A549 (cell line): ENCODE results near the gene ATP2C2. TPM values are rescaled to one million over a fixed set of nuclear protein-coding genes. Genes with fewer than 3 reads are reported as not detected.

Source experiments
- ATAC-seq, 2 experiments: fragments of 200-7000 bp in 1 of 2; fragments of >200 bp in 1 of 2; cut with Nextera tagmentation in 1 of 2; cut with Tn5 transposase in 1 of 2; 3 replicates each; pipeline versions ENCODE4 v1.8.0 to v1.9.1; 2018 to 2020; ENCODE audit warnings: mild to moderate bottlenecking in 1 of 2, moderate library complexity in 1 of 2
- CTCF ChIA-PET: fragments of 300-600 bp; sonication (Branson Sonifier 250); formaldehyde crosslinking; extraction: SDS; loops from one replicate; lab custom pipeline; 2021; ENCODE audit warnings: antibody characterized with exemption, inconsistent platforms; lab: Yijun Ruan, JAX
- POLR2A ChIA-PET: fragments of 350-600 bp; formaldehyde crosslinking; extraction: SDS; loops from one replicate; lab custom pipeline; 2021; ENCODE audit warnings: antibody characterized with exemption, inconsistent platforms; lab: Yijun Ruan, JAX
- DNase-seq, 2 experiments: peaks; one replicate each; pipeline versions ENCODE4 v3.0.0 to v3.0.0-alpha.2; 2011 to 2016; ENCODE audit warnings: low read depth in 1 of 2, low spot score in 1 of 2
- FAIRE-seq: peaks from 2 replicates; lab custom pipeline; 2011; peaks lifted over from hg19 to GRCh38; lab: Jason Lieb, UNC
- H3K27ac ChIP-seq, 2 experiments: fragments of >200 bp; sonication (Bioruptor Twin); formaldehyde crosslinking; 3 replicates each; pipeline ENCODE4 v1.5.1; 2016 to 2017
- H3K4me1 ChIP-seq: fragments of >200 bp; sonication (Bioruptor Twin); formaldehyde crosslinking; 3 replicates; pipeline ENCODE4 v1.6.1; 2016
- H3K4me2 ChIP-seq: fragments of >200 bp; sonication (Bioruptor Twin); formaldehyde crosslinking; 3 replicates; pipeline ENCODE4 v1.6.1; 2016
- H3K4me3 ChIP-seq: fragments of >200 bp; sonication (Bioruptor Twin); formaldehyde crosslinking; 3 replicates; pipeline ENCODE4 v1.5.1; 2016
- H3K9me3 ChIP-seq: fragments of >200 bp; sonication (Bioruptor Twin); formaldehyde crosslinking; 3 replicates; pipeline ENCODE4 v1.6.1; 2016
- EHMT2 ChIP-seq: fragments of 200-600 bp; sonication (generic); IDR thresholded peaks from 2 replicates; pipeline ENCODE4 v1.6.1; 2016; ENCODE audit warnings: antibody characterized with exemption, low read depth, mild to moderate bottlenecking, moderate library complexity
- EP300 ChIP-seq, 2 experiments: fragments of >200 bp; sonication (Bioruptor Twin); formaldehyde crosslinking; IDR thresholded peaks; 2 replicates in 1 of 2; 3 replicates in 1 of 2; pipeline ENCODE4 v1.6.1; 2016 to 2017
- ESRRA ChIP-seq: fragments of 150-350 bp; IDR thresholded peaks from 2 replicates; pipeline ENCODE4 v1.6.1; 2014; ENCODE audit warnings: mild to moderate bottlenecking, low read length, borderline replicate concordance
- FOSB ChIP-seq: fragments of 250-450 bp; sonication (Bioruptor Pico); IDR thresholded peaks from 2 replicates; pipeline ENCODE4 v1.5.0; 2020; ENCODE audit warnings: mild to moderate bottlenecking, moderate library complexity
- HEYL ChIP-seq: fragments of 250-450 bp; sonication (Bioruptor Pico); IDR thresholded peaks from 2 replicates; pipeline ENCODE4 v1.8.0; 2021; ENCODE audit warnings: mild to moderate bottlenecking, moderate library complexity
- HOXB13 ChIP-seq: fragments of 250-450 bp; sonication (Bioruptor Pico); IDR thresholded peaks from 2 replicates; pipeline ENCODE4 v1.5.0; 2020; ENCODE audit warnings: low read depth, mild to moderate bottlenecking, moderate library complexity
- HOXB5 ChIP-seq: fragments of 250-450 bp; sonication (Bioruptor Pico); IDR thresholded peaks from 2 replicates; pipeline ENCODE4 v1.5.0; 2020; ENCODE audit warnings: mild to moderate bottlenecking, moderate library complexity
- JUNB ChIP-seq: fragments of >200 bp; sonication (Bioruptor Twin); formaldehyde crosslinking; IDR thresholded peaks from 2 replicates; pipeline ENCODE4 v1.6.1; 2016
- MYC ChIP-seq: IDR thresholded peaks from 2 replicates; pipeline ENCODE4 v1.6.1; 2012; ENCODE audit warnings: mild to moderate bottlenecking, inconsistent platforms, low read length, improper control_type of control experiment, borderline replicate concordance
- NFE2L2 ChIP-seq: fragments of 150-350 bp; conservative IDR thresholded peaks from 2 replicates; pipeline ENCODE4 v1.6.1; 2014; ENCODE audit warnings: low read length
- NR3C1 ChIP-seq: fragments of >200 bp; sonication (Bioruptor Twin); formaldehyde crosslinking; IDR thresholded peaks from 3 replicates; pipeline ENCODE4 v1.6.1; 2017
- POLR2A ChIP-seq: IDR thresholded peaks from 2 replicates; pipeline ENCODE4 v1.6.1; 2012; ENCODE audit warnings: mild to moderate bottlenecking, low read length
- POLR2AphosphoS2 ChIP-seq: conservative IDR thresholded peaks from 2 replicates; pipeline ENCODE4 v1.6.1; 2012; ENCODE audit warnings: low read length, improper control_type of control experiment, inconsistent platforms
- RAD21 ChIP-seq, 2 experiments: fragments of >200 bp in 1 of 2; sonication (Bioruptor Twin) in 1 of 2; formaldehyde crosslinking in 1 of 2; IDR thresholded peaks in 1 of 2; conservative IDR thresholded peaks in 1 of 2; 2 replicates in 1 of 2; 3 replicates in 1 of 2; pipeline ENCODE4 v1.6.1; 2012 to 2018; ENCODE audit warnings: inconsistent platforms in 1 of 2
- RCOR1 ChIP-seq: fragments of 150-350 bp; IDR thresholded peaks from 2 replicates; pipeline ENCODE4 v1.6.1; 2014; ENCODE audit warnings: antibody characterized with exemption, low read length, low read depth
- RNF2 ChIP-seq: fragments of 200-600 bp; sonication (generic); IDR thresholded peaks from 2 replicates; pipeline ENCODE4 v1.6.1; 2016; ENCODE audit warnings: low read depth, mild to moderate bottlenecking, antibody characterized with exemption, moderate library complexity, borderline replicate concordance
- TP53 ChIP-seq: fragments of 250-450 bp; sonication (Bioruptor Pico); IDR thresholded peaks from 2 replicates; pipeline ENCODE4 v1.5.0; 2021; ENCODE audit warnings: mild to moderate bottlenecking, moderate library complexity
- ZFP36 ChIP-seq: fragments of 450-650 bp; IDR thresholded peaks from 2 replicates; pipeline ENCODE4 v1.6.1; 2014; ENCODE audit warnings: borderline replicate concordance; ENCODE audit not compliant: partially characterized antibody
- WGBS: methylation state at CpG from one replicate; pipeline ENCODE4 v1.1.6; 2017; ENCODE audit errors: missing lambda C conversion rate; 5-methylcytosine and 5-hydroxymethylcytosine counted together
- polyA plus RNA-seq, 4 experiments: library from polyadenylated mRNA; depleted of rRNA in 3 of 4; stranded (reverse); fragments of >200 nt; fragmentation: RNase III in 1 of 4; extraction: RNeasy Plus Mini Kit Qiagen cat#74134 plus additional on column Dnase treatment in 1 of 4; gene quantifications; 2 replicates in 3 of 4; 3 replicates in 1 of 4; pipeline ENCODE4 v1.2.3, GENCODE V29; 2011 to 2017
- TF ChIP-seq, protein P1 (sequence below): IDR thresholded peaks from 2 replicates; pipeline ENCODE4 v1.6.1; 2012
- TF ChIP-seq, protein P2 (sequence below): fragments of 250-450 bp; sonication (Bioruptor Pico); IDR thresholded peaks from 2 replicates; pipeline ENCODE4 v1.5.0; 2020; ENCODE audit warnings: low read depth, mild to moderate bottlenecking, moderate library complexity
- TF ChIP-seq, protein P3 (sequence below): fragments of 150-350 bp; IDR thresholded peaks from 2 replicates; pipeline ENCODE4 v1.6.1; 2014; ENCODE audit warnings: low read depth, mild to moderate bottlenecking, low read length
- TF ChIP-seq, protein P4 (sequence below): IDR thresholded peaks from 2 replicates; pipeline ENCODE4 v1.6.1; 2012
- TF ChIP-seq, protein P5 (sequence below): IDR thresholded peaks from 2 replicates; pipeline ENCODE4 v1.6.1; 2012; ENCODE audit warnings: low read depth, borderline replicate concordance
- TF ChIP-seq, protein P6 (sequence below): fragments of >200 bp; sonication (Bioruptor Twin); formaldehyde crosslinking; IDR thresholded peaks from 2 replicates; pipeline ENCODE4 v1.6.1; 2016

Gene ATP2C2
- polyA plus RNA-seq, 2 of the 4 experiments (the other 2 are of a cell fraction): 0.14 to 0.17 TPM

DNA sequence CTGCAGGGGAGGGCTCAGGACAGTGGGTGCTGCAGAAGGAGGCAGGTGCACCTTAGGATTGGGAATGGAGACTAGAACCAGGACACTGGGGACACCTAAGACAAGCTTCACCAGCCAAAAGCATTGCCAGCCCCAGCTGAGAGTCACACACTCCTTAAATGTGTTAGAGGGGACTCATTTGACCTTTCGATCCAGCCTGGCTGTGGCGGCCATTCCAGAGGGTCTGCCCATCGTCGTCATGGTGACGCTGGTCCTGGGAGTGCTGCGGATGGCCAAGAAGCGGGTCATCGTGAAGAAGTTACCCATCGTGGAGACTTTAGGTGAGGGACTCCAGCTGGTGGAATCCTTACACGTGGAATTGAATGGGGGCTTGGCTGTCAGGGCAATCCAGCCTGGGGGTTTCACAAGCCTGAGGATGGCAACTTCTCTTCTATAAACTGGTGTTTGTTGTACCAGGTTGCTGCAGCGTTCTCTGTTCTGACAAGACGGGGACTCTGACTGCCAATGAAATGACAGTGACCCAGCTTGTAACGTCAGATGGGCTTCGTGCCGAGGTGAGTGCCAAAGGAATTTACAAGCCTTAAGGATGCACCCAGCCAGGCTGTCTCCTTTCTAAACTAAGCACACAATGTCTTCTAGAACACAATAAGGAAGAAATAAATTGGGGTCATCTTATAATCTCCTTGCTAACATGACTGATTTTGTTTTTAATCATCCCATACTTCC is 70.8 kb downstream of the ATP2C2 start:
- 68% methylated on average over 15 of the region's 15 CpGs for WGBS
- FAIRE-seq: no peak
- no peak; a peak in 1 of 6 replicates for ATAC-seq

DNA sequence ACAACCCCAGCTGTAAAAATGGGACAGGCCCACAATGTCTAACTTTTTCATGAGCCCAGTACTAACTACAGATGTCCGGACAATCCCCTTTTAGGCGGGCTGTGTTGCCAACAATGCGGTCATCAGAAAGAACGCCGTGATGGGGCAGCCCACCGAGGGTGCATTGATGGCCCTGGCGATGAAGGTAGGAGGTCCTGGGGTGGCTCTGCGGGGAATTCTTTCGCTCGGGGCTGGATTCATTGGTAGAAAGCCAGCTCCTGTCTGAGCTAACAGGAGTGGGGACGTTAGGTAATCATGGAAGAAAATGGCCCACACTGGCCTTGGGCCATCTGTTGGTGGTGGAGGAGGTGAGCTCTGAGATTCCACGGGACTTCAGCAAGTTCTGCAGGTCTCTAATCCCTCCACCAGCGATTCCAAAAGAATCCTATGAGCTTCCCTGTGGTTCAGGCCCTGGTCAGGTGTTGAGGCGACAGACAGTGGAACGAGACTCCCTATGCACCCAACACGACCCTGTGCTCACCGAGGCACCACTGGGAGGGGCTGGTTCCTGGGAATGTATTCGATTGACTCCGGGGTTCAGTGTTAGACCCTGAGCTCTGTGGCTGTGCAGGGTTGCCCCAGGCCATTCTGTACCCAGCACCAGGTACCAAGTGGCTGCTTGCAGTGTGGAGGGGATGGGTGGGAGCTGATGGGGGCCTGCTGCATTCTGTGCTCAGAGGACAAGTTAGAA is 74.2 kb downstream of the ATP2C2 start:
- WGBS: 81% methylated on average over 18 of the region's 19 CpGs
- no peak for DNase-seq
- FAIRE-seq: no peak
- CTCF ChIA-PET: interaction anchor here (0.7 to 1.2 kb wide), 5 partner anchors 11 to 258 kb away, joined by 3 read pairs; no protein-coding TSS in a partner anchor
- Histone ChIP-seq H3K4me3 (no peak overlapping the region), H3K4me1 (peaks cover 3% of the 10 kb centered on the region; the same call in 2 of the 3 replicates), H3K9me3 (no peaks in the 10 kb centered on the region), H3K27ac (no peak overlapping the region), H3K4me2 (no peak overlapping the region)
- POLR2A ChIA-PET: no interaction called here
- no peak; a peak in 1 of 6 replicates for ATAC-seq
- TF ChIP-seq NR3C1 (no peak), RAD21 (conservative IDR thresholded peaks at IDR 0.05 in 1 of 2, IDR thresholded peaks at IDR 0.05 in 1 of 2) (no peak), NFE2L2 (no peak), HOXB13 (CRISPR knock-in tag) (no peak), TP53 (CRISPR knock-in tag) (no peak), FOSB (CRISPR knock-in tag) (no peak), RCOR1 (no peak), EP300 (IDR thresholded peaks at IDR 0.05) (no peak), POLR2A (no peak), MYC (no peak), JUNB (no peak), RNF2 (no peak), POLR2AphosphoS2 (no peak)
- TF ChIP-seq, protein P1, sequence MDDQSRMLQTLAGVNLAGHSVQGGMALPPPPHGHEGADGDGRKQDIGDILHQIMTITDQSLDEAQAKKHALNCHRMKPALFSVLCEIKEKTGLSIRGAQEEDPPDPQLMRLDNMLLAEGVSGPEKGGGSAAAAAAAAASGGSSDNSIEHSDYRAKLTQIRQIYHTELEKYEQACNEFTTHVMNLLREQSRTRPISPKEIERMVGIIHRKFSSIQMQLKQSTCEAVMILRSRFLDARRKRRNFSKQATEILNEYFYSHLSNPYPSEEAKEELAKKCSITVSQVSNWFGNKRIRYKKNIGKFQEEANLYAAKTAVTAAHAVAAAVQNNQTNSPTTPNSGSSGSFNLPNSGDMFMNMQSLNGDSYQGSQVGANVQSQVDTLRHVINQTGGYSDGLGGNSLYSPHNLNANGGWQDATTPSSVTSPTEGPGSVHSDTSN: no peak
- TF ChIP-seq, protein P2, sequence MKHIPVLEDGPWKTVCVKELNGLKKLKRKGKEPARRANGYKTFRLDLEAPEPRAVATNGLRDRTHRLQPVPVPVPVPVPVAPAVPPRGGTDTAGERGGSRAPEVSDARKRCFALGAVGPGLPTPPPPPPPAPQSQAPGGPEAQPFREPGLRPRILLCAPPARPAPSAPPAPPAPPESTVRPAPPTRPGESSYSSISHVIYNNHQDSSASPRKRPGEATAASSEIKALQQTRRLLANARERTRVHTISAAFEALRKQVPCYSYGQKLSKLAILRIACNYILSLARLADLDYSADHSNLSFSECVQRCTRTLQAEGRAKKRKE (CRISPR knock-in tag): no peak
- TF ChIP-seq, protein P3, sequence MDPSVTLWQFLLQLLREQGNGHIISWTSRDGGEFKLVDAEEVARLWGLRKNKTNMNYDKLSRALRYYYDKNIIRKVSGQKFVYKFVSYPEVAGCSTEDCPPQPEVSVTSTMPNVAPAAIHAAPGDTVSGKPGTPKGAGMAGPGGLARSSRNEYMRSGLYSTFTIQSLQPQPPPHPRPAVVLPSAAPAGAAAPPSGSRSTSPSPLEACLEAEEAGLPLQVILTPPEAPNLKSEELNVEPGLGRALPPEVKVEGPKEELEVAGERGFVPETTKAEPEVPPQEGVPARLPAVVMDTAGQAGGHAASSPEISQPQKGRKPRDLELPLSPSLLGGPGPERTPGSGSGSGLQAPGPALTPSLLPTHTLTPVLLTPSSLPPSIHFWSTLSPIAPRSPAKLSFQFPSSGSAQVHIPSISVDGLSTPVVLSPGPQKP: no peak
- TF ChIP-seq, protein P4, sequence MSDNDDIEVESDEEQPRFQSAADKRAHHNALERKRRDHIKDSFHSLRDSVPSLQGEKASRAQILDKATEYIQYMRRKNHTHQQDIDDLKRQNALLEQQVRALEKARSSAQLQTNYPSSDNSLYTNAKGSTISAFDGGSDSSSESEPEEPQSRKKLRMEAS: no peak
- TF ChIP-seq, protein P5, sequence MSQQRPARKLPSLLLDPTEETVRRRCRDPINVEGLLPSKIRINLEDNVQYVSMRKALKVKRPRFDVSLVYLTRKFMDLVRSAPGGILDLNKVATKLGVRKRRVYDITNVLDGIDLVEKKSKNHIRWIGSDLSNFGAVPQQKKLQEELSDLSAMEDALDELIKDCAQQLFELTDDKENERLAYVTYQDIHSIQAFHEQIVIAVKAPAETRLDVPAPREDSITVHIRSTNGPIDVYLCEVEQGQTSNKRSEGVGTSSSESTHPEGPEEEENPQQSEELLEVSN: no peak
- TF ChIP-seq, protein P6, sequence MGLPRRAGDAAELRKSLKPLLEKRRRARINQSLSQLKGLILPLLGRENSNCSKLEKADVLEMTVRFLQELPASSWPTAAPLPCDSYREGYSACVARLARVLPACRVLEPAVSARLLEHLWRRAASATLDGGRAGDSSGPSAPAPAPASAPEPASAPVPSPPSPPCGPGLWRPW: no peak

More for the DNA sequence above, 70.8 kb downstream of the ATP2C2 start:
- H3K27ac ChIP-seq: no peak overlapping the region
- H3K4me2 ChIP-seq: no peak overlapping the region
- H3K9me3 ChIP-seq: no peaks in the 10 kb centered on the region
- H3K4me1 ChIP-seq: no peaks in the 10 kb centered on the region; the same call in 2 of the 3 replicates
- H3K4me3 ChIP-seq: no peak overlapping the region
- POLR2A ChIA-PET: no interaction called here
- no peak for DNase-seq
- no peak for TF ChIP-seq EHMT2
- TF ChIP-seq ESRRA: no peak
- no peak for TF ChIP-seq HEYL (CRISPR knock-in tag)
- TF ChIP-seq FOSB (CRISPR knock-in tag): no peak
- no peak for TF ChIP-seq ZFP36
- no peak for TF ChIP-seq EP300 (IDR thresholded peaks at IDR 0.05)
- no peak for TF ChIP-seq HOXB13 (CRISPR knock-in tag)
- TF ChIP-seq, protein P3: no peak
- no peak for TF ChIP-seq HOXB5
- CTCF ChIA-PET: interaction anchor here (0.6 to 1.6 kb wide), 3 partner anchors 42 to 67 kb away, joined by 3 to 4 read pairs (median 3); no protein-coding TSS in a partner anchor
